Body of pancreas (tissue), 4 donors: Measurements from ENCODE around the gene TIAM1. TPM values are rescaled to one million over a fixed set of nuclear protein-coding genes. Genes with fewer than 3 reads are reported as not detected.

Experiments used
- ATAC-seq: fragments of 150-250 bp; one replicate; pipeline ENCODE4 v1.9.1; 2016
- DNase-seq, 4 donors: peaks; one replicate each; pipeline ENCODE4 v3.0.0-alpha.2; 2019
- H3K27ac ChIP-seq, 4 donors: fragments of 200-600 bp; sonication (generic); 1 replicate in 3 of 4; 2 replicates in 1 of 4; pipeline versions ENCODE4 v1.5.1 to v1.6.1; 2016 to 2019; ENCODE audit warnings: mild to moderate bottlenecking in 1 of 4, mixed read lengths in 1 of 4, moderate library complexity in 1 of 4
- H3K27me3 ChIP-seq, 2 donors: fragments of 200-600 bp; sonication (generic); one replicate each; pipeline ENCODE4 v1.6.0; 2016; ENCODE audit warnings: mild to moderate bottlenecking in 1 of 2
- H3K36me3 ChIP-seq, 2 donors: fragments of 200-600 bp; sonication (generic); replicated peaks in 1 of 2; 2 replicates each; pipeline ENCODE4 v1.5.1; 2016; ENCODE audit warnings: low read depth in 2 of 2; ENCODE audit not compliant: insufficient read depth in 1 of 2
- H3K4me1 ChIP-seq: fragments of 200-600 bp; sonication (generic); one replicate; pipeline ENCODE4 v1.6.0; 2016
- H3K4me3 ChIP-seq, 2 donors: fragments of 200-600 bp; sonication (generic); 1 replicate in 1 of 2; 2 replicates in 1 of 2; pipeline ENCODE4 v1.5.1; 2016 to 2019
- H3K9me3 ChIP-seq, 3 donors: fragments of 200-600 bp; sonication (generic); 1 replicate in 2 of 3; 2 replicates in 1 of 3; pipeline ENCODE4 v1.5.1; 2016
- POLR2A ChIP-seq, 3 donors: fragments of 450-650 bp; IDR thresholded peaks; one replicate each; pipeline ENCODE4 v1.6.1; 2016; ENCODE audit warnings: antibody characterized with exemption in 3 of 3, mild to moderate bottlenecking in 2 of 3
- WGBS, 2 donors: methylation state at CpG; one replicate each; pipeline ENCODE4 v1.1.5; 2017; 5-methylcytosine and 5-hydroxymethylcytosine counted together
- intact Hi-C: fragments of 100-400 bp; cut with DNase I; formaldehyde crosslinking; loops from one replicate; pipeline ENCODE4 v1.15.1; 2023
- total RNA-seq, 2 donors: library from RNA; depleted of rRNA; stranded (reverse); fragments of >200 nt; gene quantifications; one replicate each; pipeline ENCODE4 v1.1.0, GENCODE V29; 2016
- TF ChIP-seq, protein P1 (sequence below), 7 experiments: fragments of 450-650 bp in 4 of 7; fragments of 200-600 bp in 3 of 7; sonication (generic) in 3 of 7; IDR thresholded peaks; one replicate each; pipeline ENCODE4 v1.5.1; 2016 to 2019; ENCODE audit warnings: antibody characterized with exemption in 7 of 7

Gene TIAM1
- total RNA-seq, 2 donors from 2014 or later = 3.6 to 8.8 TPM

DNA sequence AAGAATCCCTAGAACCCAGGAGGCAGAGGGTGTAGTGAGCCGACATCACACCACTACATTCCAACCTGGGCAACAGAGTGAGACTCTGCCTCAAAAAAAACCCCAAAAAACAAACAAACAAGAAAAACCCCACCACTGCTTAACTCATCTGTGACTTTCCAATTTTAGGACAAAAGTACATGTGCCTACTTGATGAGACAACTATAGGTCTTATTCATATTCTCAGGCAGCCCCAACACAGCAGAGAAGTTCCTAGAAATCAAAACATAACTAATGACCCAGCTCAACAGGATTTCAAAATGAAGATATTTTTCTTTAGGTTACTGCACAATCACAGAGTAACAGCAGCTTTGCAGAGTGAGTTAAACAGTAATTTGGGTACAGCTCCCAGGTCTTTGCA, 26.4 kb downstream of the TIAM1 start:
- intact Hi-C loops = no loop called here
- TF ChIP-seq, protein P1, sequence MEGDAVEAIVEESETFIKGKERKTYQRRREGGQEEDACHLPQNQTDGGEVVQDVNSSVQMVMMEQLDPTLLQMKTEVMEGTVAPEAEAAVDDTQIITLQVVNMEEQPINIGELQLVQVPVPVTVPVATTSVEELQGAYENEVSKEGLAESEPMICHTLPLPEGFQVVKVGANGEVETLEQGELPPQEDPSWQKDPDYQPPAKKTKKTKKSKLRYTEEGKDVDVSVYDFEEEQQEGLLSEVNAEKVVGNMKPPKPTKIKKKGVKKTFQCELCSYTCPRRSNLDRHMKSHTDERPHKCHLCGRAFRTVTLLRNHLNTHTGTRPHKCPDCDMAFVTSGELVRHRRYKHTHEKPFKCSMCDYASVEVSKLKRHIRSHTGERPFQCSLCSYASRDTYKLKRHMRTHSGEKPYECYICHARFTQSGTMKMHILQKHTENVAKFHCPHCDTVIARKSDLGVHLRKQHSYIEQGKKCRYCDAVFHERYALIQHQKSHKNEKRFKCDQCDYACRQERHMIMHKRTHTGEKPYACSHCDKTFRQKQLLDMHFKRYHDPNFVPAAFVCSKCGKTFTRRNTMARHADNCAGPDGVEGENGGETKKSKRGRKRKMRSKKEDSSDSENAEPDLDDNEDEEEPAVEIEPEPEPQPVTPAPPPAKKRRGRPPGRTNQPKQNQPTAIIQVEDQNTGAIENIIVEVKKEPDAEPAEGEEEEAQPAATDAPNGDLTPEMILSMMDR (IDR thresholded peaks at IDR 0.05) = no peak
- no peak for TF ChIP-seq POLR2A (IDR thresholded peaks at IDR 0.05)
- ATAC-seq (no peak), DNase-seq (no peak)
- Histone ChIP-seq H3K9me3 (no peaks in the 10 kb centered on the region), H3K27ac (no peak overlapping the region), H3K36me3 (no peaks in the 10 kb centered on the region), H3K27me3 (no peaks in the 10 kb centered on the region), H3K4me1 (no peaks in the 10 kb centered on the region), H3K4me3 (no peak overlapping the region)
- 56 to 62% methylated on average over 1 of the region's 1 CpG for WGBS, 2 donors

DNA sequence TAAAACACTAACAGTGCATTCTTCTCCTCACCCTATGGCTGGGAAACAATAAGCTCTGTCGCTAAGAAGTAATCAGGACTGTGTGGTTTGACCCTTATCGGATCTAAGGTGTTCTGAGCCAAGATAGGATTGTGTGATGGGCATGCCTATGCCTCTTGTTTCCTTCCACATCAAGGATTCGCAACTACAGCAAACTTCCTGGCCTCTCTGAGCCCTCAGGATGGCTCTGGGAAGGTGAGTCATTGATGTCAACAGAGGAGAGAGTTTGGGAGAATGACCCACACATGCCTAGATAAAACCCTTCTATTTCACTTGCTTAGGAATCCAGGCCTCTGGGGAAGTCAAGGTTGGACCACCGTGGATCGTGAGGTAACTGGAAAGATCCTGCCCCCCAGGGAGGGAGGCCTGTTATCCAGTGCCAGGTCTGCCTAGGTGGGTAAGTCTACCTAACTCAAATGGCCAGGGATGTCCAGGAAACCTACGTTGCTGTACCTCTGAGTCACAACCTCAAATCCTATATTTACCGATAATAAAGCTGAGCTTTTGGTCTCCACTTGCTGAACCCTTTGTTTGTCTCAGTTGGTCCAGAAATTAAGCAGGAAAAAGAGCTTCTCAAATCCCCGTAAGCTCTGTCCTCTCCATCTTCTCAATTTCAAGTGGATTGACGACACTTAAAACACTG, 27.4 kb downstream of the TIAM1 start:
- no peaks in the 10 kb centered on the region for H3K36me3 ChIP-seq
- intact Hi-C loops = no loop called here
- no peaks in the 10 kb centered on the region for H3K27me3 ChIP-seq
- 50 to 59% methylated on average over 9 of the region's 9 CpGs for WGBS, 2 donors
- no peaks in the 10 kb centered on the region for H3K9me3 ChIP-seq
- no peak overlapping the region for H3K4me3 ChIP-seq
- no peak for TF ChIP-seq POLR2A (IDR thresholded peaks at IDR 0.05)
- TF ChIP-seq, protein P1 (IDR thresholded peaks at IDR 0.05) = no peak
- ATAC-seq (no peak), DNase-seq (no peak)
- no peaks in the 10 kb centered on the region for H3K4me1 ChIP-seq
- no peak overlapping the region for H3K27ac ChIP-seq

DNA sequence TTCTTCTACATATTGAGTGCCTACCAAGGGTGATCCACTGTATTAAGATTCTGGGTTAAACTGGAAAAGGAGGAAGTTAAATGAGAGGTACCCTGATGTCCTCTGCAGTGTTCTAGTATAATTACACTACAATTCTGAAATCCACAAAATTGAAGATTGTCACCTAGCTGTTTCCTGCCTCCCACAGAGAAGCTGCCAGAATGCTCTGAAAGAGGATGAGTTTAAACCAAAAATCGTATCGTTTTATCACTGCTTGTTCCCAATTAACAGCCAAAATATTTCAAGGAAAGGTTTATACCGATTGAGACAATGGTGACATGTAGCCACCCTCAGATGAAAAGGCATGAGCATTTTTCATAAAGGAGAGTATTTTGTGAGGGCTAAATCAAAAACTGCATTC, 28.0 kb downstream of the TIAM1 start:
- Histone ChIP-seq H3K36me3 (no peaks in the 10 kb centered on the region), H3K27ac (no peak overlapping the region), H3K27me3 (no peaks in the 10 kb centered on the region), H3K9me3 (no peaks in the 10 kb centered on the region), H3K4me1 (no peaks in the 10 kb centered on the region), H3K4me3 (no peak overlapping the region)
- DNase-seq = no peak
- TF ChIP-seq, protein P1 (IDR thresholded peaks at IDR 0.05) = no peak
- no peak for TF ChIP-seq POLR2A (IDR thresholded peaks at IDR 0.05)
- no peak for ATAC-seq
- intact Hi-C loops = no loop called here
- WGBS, 2 donors = 51 to 58% methylated on average over 3 of the region's 3 CpGs

DNA sequence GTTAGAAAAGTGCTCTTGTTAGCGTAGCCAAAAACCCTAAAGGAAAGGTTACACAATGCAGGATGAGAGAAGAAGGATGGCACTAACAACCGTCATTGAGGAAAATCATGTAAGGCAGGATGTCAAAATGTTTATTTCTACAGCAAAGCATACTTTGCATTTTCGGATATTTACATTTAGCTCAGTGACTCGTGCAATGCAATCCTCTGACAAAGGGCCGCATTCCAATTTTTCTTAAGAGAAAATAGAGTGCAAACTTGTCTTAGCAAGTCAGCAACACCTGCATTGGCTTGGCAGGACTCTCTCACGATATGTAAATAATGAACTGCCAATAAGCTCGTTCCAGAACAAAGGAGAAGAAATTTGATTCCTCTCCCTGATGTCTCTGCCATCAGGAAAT, 33.3 kb downstream of the TIAM1 start:
- 34 to 44% methylated on average over 7 of the region's 7 CpGs for whole genome bisulfite sequencing, 2 donors
- DNase-seq = no peak
- Histone ChIP-seq H3K27ac (no peak overlapping the region), H3K4me3 (no peak overlapping the region), H3K27me3 (no peaks in the 10 kb centered on the region), H3K36me3 (no peaks in the 10 kb centered on the region), H3K4me1 (no peaks in the 10 kb centered on the region), H3K9me3 (no peaks in the 10 kb centered on the region)
- TF ChIP-seq, protein P1 (IDR thresholded peaks at IDR 0.05) = no peak
- TF ChIP-seq POLR2A (IDR thresholded peaks at IDR 0.05) = no peak
- intact Hi-C loops = no loop called here
- no peak for ATAC-seq

DNA sequence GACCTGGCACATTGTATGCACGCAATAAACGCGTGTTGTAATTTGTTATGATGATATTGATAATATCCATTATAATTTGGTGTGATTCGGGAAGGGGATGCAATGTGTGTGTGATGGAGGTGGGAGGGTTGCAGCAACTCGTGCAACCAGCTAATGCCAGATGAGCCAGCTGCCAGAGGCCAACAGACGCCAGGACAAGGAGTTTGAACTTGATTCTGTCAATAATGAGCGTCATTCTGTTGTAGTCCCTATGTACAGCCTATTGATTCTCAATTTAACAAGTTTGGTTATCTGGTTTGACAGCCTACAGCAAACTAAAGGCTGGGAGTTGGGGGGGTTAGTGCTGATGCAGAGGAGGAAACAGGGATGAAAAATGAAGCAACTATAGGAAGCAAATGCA, 35.5 kb downstream of the TIAM1 start:
- ATAC-seq (no peak), DNase-seq (no peak)
- WGBS, 2 donors = 49 to 55% methylated on average over 7 of the region's 7 CpGs
- Histone ChIP-seq H3K27ac (no peak overlapping the region), H3K9me3 (no peaks in the 10 kb centered on the region), H3K36me3 (no peaks in the 10 kb centered on the region), H3K4me1 (no peaks in the 10 kb centered on the region), H3K27me3 (no peaks in the 10 kb centered on the region), H3K4me3 (no peak overlapping the region)
- intact Hi-C loops = no loop called here
- TF ChIP-seq, protein P1 (IDR thresholded peaks at IDR 0.05) = no peak
- no peak for TF ChIP-seq POLR2A (IDR thresholded peaks at IDR 0.05)
